Stimulated activated CD4-positive, alpha-beta T cell treated with anti-CD3 and anti-CD28 coated beads, Interleukin-12 subunit alpha, Interleukin-12 subunit beta, amount 100 ng/mL, for 4 hours (primary cell): ENCODE results near the gene GCN1.

Experiments
- DNase-seq: peaks from one replicate; pipeline ENCODE4 v3.0.0-alpha.2; 2020

The GCN1 gene

GRCh38 chr12:120110550-120111501, 83.7 kb downstream of the GCN1 start:
- DNase-seq: peak; percentile 22

- no peak for DNase-seq
These were observed 84.8 kb downstream of the GCN1 start for GRCh38 chr12:120109570-120110267.

GRCh38 chr12:120106151-120106550, 88.4 kb downstream of the GCN1 start:
- no peak for DNase-seq

- DNase-seq: no peak
These were observed 91.1 kb downstream of the GCN1 start for GRCh38 chr12:120103371-120103770.

- no peak for DNase-seq
These were observed 91.5 kb downstream of the GCN1 start for GRCh38 chr12:120103044-120103338.

DNA sequence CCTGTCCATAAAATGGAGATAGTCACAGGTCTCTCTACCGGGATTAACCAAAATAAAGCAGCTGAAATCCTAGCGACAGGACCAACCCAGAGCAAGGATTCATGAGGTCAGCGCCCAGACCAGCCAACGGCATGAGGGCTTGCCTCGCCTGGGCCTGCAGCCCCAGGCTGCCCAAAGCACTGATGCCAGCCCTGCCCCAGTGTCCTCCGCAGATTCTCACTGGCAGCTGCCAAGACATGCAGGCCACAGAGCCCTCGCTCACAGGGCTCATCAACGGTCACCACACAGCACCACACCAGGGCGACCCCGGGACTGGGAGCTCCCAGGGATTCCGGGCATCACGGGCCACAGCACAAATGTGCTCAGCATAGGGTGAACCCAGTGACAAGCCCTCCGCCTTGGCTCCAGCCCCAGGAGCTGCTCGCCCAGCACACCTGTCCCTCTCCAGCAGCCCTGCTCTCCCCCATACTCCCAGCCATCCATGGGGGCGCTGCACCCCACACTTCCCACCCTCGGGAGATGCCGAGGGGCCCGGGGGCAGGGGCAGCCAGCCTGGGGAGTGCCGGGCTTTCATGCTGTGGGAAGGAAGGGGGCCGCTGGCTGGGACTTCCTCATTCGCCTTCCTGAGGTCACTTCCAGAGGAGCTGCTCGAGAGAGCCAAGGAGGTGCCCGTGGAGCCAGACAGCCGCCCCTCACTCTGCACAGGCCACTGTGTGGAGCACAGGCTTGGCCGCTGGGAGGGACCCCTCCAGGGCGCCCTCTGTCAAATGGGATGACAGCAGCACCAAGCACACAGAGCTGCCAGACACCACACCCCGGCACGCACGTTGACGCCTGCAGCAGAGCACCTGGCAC, 92.1 kb downstream of the GCN1 start:
- DNase-seq: no peak

DNA sequence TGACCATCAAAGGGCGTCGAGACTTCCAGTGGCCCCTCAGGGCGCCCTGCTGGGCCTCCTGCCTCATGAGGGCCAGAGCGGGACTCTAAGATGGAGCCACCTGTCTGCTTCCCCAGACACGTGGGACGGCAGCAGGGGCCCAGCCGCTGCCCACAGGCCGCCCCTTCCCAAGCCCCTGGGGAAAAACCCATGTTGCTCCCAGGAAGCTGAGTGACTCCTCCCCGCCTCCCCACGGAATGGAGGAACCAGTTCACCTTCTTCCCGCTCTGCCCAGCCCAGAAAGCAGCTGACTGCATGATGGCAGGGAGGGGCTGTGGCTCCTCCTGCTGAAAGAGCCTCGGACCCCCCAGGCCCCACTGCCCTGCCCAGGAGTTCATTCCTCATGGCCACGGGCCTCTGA, 92.9 kb downstream of the GCN1 start:
- DNase-seq: no peak

GRCh38 chr12:120101182-120101581, 93.3 kb downstream of the GCN1 start:
- DNase-seq: no peak

GRCh38 chr12:120100630-120101029, 93.9 kb downstream of the GCN1 start:
- DNase-seq: no peak

DNA sequence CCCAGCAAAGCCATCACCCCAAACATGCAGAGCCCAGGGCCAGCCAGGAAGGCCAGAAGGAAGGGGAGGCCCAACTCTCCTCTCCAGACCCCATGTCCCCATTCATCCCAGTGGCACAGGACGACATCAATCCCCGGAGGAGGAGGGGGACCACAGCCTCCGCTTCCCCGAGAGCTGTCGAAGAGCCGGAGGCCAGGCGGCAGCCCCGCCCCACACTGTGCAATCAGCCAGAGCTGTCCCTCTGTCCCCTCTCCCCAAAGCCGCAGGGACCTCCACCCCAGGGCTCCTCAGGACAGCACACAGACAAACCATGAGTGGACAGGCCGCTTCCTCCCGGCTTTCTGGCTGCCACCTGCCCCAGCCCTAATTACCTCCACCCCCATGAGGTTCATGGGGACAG, 94.8 kb downstream of the GCN1 start:
- no peak for DNase-seq

DNA sequence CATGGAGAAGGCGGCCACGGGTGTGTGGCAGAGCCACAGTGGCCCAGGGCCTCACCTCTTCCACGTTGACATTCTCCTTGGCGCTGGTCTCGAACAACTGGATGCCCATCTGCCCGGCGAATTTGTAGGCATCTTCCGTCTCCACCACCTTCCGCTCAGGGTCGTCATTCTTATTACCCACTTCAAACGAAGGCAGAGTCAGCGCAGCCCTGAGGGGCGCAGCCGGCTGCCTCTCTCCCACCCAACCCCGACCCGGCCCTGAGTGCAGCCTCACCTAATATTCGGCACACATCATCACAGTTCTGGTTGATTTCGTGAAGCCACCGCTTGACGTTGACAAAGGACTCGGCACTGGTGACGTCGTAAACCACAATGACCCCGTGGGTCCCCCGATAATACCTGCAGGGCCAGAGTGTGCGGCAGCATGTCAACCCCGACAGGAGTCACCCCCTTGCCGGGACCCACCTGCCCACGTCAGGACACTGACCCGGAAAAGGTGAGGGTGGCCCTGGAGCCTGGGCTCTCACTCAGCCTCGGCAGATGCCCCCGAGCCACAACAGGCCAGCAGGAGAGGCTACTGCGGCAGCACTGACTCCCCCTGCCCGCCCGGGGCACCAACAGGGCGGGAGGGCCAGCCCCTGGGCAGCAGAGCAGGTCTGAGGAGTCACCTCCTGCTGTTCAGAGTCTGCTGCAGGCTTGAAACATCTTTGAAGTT, 95.6 kb downstream of the GCN1 start:
- DNase-seq: no peak

DNA sequence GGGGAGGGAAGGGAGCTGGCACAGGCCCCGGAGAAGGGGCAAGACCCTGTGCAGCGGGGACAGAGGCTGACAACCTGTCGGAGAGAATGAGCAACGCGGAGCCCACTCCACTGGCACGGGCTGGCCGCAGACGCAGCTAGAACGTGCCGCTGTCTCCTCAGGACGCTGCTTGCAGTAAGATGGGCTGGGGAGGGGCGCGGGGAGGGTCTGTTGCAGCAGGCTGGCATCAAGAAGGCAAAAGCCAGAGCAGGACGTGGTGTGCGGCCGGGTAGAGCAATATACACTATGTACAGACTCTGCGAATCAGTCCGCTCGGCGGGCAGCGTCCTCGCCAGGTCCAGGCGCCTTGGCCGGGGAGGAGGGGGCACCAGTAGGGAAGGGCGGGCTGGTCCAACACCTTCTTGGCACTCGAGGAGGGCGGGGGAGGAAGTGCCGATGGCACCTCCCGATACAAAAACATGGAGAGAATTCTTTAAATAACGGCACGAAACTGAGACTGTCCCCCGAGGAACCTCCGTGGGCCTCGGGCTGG, 97.8 kb downstream of the GCN1 start:
- DNase-seq: no peak

DNA sequence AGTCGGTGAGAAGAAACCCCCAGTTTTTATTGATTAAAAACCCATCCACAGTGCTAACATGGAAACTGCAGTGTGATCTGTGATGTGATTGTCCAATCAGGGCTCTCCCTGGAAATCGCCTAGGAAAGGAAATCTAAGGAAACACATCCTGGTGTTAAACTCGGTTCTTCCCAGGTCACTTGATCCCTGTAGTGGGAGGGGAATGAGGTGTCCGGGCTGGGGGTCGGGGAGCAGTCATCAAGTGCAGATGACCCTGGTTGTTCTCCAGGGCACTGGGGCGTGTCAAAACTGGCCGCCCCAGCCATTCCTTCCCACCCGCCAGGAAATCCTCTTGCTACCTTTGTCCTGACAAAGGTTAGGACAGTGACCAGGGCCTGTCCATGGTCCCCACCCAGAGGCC, 98.8 kb downstream of the GCN1 start:
- no peak for DNase-seq

DNA sequence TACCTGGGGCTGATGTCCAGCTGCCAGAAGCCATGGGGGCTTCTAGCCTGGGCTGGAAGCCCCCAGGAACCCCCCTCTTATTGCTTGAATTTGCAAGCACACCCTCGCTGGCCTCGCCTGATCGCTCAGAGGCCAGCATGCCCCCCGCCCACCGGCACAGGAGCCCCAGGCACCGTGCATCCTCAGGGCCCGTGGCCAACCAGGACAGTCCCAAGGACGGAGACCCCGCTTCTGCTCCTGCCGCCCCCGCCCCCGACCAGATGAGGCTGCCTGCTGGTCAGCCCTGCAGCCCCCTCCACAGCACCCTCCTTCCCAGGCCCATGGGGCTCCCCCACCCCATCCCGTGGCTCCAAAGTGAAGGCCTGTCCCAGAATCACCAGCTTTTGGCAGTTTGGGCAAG, 99.2 kb downstream of the GCN1 start:
- no peak for DNase-seq

DNA sequence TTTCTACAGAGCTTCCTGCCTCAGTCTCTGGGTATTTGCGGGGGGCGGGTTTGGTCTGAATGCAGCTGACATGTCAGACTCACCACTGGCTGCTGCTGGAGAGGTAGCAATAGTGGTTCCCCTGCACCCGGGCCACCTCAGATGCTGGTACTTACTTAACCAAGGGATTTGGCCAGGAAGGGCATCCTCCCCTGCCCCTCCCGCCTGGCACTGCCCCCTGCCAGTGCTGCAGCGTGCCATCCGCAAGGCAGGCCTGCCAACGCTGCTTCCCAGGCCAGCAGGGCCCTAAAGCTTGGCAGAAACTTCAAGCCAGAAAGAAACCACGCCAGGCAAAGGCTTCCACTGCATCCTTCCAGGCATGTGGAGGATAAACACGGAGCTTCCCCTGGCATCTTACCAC, 100.0 kb downstream of the GCN1 start:
- DNase-seq: no peak

GRCh38 chr12:120093592-120094355, 100.7 kb downstream of the GCN1 start:
- DNase-seq: no peak

DNA sequence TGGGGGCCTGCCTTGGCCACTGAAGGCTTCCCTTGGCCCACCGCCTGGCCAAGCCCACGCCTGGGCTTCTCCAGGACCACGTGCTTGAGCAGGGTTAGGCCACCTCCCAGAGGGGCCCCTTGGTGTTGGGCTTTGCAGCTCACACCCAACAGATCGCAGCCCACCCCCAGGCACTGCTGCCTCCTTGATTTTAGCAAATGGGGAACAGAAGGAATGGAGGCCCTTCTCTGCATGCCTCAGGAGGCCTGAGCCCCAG, 101.3 kb downstream of the GCN1 start:
- DNase-seq: no peak

GRCh38 chr12:120092551-120093335, 101.8 kb downstream of the GCN1 start:
- no peak for DNase-seq

DNA sequence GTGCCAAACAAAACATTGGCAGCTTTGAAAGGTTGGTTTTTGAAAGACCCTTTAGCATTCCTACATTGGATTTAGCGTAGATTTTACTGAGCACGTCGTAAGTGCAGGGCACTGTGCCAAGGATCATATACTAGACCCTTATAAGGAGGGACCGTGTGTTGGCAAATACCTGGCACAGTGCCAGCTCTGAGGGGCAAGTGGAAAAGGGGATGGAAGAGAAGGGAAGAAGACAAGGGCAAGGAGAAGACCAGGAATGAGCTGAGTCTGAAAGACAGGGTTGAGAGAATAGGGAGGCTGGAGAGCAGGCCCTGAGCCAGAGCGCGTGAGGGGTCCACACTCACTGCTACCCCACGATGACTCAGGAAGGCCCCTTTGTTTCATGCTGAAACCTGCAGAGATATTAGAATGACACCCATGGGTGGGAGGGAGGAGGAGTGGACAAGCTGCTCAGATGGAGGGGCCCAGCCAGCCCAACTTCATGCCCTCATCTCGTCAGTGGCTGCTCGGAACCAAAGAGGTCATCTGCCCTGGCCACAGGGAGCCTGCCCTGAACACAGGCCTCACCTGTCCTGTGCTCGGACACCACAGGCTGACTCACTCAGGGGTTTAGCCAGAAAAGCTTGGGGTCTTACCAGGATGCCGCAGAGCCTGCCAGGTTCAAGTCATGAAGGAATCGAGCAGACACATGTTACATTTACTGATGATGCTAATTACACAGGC, 103.0 kb downstream of the GCN1 start:
- DNase-seq: no peak

- DNase-seq: no peak
These were observed 103.8 kb downstream of the GCN1 start for GRCh38 chr12:120090626-120091295.
